ENCODE data around the gene PGGT1B. TPM values are rescaled to one million over a fixed set of nuclear protein-coding genes. Genes with fewer than 3 reads are reported as not detected.

Gene PGGT1B
- 10 to 100 TPM; 39.0 to 41.0 TPM for total RNA-seq

DNA sequence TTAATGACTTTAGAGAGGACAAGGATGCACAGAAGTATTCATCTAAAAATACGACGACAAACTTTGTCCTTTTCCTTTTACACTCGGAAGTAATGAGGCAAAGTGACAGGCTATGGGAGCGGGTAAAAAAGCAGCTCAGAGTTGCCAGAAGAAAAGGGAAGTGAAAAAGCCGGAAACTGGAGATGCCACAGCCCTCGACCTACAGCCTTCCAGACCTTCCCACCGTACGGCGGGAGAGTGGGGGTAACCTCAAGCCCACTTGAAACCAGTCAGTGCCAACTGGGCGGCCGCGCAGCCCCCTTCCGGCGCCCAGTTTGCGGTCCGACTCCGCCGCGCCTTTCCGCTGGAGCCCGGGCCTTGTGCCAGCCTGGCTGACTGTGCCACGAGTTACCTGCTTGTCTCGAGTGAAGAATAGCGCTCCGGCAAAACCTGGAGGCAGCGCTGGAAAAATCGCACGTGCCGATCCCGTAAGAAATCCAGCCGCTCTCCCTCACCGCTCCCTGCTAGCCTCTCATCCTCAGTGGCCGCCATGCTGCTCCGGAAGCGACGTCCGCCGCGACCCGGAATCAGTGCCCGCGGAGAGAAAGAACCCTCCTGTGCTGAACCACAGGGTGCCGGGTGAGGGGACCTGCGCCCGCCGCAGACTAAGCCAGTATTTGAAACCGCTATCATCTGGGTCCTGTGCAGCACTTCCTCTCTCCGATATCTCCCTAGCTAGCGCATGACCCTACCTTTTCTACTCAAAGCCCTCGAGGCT is at the start of gene PGGT1B:
Gene PGGT1B, minus strand, starts transcription at position 557 of the 757 bp plus-strand sequence. Its CDS starts 26 bp downstream, at position 531.

DNA sequence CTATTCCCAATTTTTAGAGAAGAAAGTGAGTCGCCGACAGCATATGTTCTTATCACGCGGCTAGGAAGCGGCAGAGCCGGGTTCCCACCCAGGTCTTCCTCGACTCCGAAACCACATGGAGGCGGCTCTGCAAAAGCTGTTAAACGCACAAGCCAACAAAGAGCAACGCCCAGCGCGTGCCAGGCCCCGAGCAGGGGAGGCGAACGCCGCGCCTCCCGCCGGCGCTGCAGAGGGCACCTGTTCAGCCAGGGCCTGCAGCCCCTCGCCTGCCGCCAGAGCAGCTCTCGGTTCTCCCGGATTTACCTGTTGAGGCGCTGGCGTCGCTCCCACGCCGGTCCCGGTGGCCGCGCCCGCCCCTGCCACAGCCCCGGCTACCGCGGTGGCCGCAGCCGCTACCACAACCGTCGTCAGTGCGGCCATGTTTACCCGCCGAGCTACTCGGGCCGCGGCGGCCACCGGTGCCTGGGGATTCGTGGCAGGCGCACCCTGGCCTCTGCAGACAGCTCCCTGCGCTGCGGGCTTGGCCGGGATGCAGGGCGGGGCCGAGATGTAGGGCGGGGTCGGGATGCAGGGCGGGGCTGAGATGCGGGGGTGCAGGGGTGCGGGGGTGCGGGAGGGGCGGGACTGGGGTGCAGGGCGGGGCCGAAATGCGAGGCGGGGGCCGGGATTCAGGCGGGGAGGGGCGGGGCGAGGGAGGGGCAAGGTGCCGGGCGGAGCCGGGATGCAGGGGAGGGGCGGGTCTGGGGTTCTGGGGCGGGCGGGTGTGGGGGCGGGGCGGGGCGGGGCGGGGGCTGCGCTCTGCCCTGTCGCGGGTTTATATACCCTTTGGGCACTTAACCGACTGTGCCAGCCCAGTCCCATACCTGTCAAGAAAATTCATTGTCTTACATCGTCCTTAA is 33.7 kb upstream of the PGGT1B start, which contains the start of gene CCDC112:
Gene CCDC112, minus strand, starts transcription at position 531 of the 899 bp plus-strand sequence. Its CDS starts 111 bp downstream, at position 420.

DNA sequence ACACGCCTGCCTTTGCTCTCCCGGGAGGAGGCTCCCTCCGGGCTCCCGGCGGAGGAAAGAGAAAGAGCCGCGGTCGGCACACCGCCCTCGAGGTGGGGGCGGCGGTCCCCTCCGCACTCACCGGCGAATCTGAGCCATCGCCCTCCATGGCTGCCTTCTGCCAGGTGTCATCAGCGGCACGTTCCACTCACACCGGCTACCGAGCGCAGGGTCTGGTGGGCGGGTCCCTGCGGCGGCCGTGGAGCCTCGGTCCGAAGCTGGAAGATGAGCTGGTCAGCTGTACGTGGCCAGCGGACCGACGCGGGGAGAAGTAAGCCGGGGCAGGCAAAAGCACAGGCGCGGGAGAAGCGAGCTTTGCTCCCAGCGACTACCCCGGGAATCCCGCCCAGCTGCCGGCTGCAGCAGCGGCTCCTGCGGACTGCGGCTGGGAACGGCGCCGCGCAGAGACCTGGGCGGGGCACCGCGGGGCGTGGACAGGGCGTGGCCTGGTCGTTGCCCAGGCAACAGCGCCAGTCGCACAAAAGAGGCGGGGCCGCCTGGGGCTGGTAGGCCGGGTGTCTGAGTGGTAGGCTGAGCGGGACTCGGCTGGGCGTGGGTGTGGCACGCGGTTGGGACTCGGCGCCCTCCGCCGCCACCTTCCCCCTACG is 93.1 kb downstream of the PGGT1B start, which contains the start of gene TRIM36:
Gene TRIM36, minus strand, starts transcription at position 422 of the 647 bp plus-strand sequence. Its CDS starts 274 bp downstream, at position 148.

Other genes starting within 250 kb of the PGGT1B start
- gene TRIM36, start 93.0 kb downstream of the PGGT1B start, total RNA-seq: not detected
- gene CCDC112, start 33.8 kb upstream of the PGGT1B start, total RNA-seq: 1 to 10 TPM in 1 of 2 experiments, under 1 TPM in 1; 0.60 to 1.6 TPM